Testis (tissue), 2 donors: Measurements from ENCODE around the gene HK3.

Experiments
- CTCF ChIP-seq, 3 experiments: fragments of 450-650 bp in 2 of 3; fragments of 200-600 bp in 1 of 3; sonication (generic) in 1 of 3; IDR thresholded peaks; one replicate each; pipeline ENCODE4 v1.5.1; 2016 to 2019; ENCODE audit warnings: antibody characterized with exemption in 3 of 3, mild to moderate bottlenecking in 2 of 3, moderate library complexity in 1 of 3
- POLR2A ChIP-seq: fragments of 450-650 bp; IDR thresholded peaks from one replicate; pipeline ENCODE4 v1.6.1; 2017; ENCODE audit warnings: antibody characterized with exemption, mild to moderate bottlenecking, moderate library complexity

- TF ChIP-seq CTCF (IDR thresholded peaks at IDR 0.05), result no peak
- no peak for TF ChIP-seq POLR2A
These were observed 50.5 kb downstream of the HK3 start for GRCh38 chr5:176848651-176849050.
